HG03025 (cell line): ENCODE measurements around the gene MXRA8.
"Not testable (repeated sequence)": the region's sequence is repeated elsewhere in the genome, so short reads cannot be mapped to it uniquely, and the experiment has no call there.

Source experiments
- ATAC-seq: cut with Tn5 transposase; IDR thresholded peaks from one replicate; pipeline ENCODE4 v1.9.1; 2021; ENCODE audit warnings: mild to moderate bottlenecking, moderate library complexity; ENCODE audit not compliant: unreplicated experiment, low FRiP score

MXRA8 gene

DNA sequence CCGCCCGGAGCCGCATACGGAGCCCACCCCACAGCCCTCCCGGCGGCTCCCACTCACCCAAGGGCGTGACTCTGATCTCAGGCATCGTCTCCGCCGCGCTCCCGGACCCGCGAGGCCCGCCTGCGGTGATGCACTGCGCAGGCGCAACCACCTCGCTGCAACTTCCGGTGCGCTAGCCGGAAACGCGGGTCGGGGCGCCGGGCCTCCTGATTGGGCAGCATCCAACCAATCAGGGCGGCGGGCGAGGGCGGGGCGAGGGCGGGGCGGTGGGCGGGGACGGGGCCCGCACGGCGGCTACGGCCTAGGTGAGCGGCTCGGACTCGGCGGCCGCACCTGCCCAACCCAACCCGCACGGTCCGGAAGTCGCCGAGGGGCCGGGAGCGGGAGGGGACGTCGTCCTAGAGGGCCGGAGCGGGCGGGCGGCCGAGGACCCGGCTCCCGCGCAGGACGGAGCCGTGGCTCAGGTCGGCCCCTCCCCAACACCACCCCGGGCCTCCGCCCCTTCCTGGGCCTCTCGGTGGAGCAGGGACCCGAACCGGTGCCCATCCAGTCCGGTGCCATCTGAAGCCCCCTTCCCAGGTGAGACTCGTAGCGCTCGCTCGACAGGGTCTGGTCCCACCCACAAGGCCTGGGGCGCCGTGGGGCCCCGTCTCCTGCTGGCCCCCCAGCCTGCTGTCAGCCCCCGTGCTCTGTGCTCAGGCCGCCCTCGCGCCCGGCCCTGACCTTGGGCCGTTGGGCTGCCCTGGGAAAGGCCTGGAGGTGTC lies 33.6 kb downstream of the MXRA8 start, which contains the start of the genes CPTP and INTS11:
CPTP (plus strand) TSS at position 279 of the 764 bp plus-strand sequence. CDS start 2,109 bp downstream, outside the sequence.
INTS11 (minus strand) TSS at position 137 of the 764 bp plus-strand sequence; CDS start at position 85, 52 bp downstream.
- peak; percentile 48 for ATAC-seq

DNA sequence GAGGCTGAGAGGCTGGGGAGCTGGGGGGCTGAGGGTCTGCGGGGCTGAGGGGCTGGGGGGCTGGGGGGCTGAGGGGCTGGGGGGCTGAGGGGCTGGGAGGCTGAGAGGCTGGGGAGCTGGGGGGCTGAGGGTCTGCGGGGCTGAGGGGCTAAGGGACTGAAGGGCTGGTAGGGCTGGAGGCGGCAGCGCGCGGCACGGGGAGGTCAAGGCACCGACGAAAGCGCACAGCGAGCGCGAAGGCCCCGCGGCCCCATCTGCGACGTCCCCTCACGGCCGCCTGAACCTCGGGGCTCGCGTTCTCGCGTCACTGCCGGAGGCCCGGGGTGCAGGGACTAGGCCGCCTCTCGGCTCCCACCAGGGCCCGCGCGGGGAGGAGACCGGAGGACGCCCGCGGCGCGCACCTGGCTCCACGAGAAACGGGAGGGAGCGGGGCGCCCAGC lies 34.3 kb downstream of the MXRA8 start:
- ATAC-seq, result peak; percentile 12

DNA sequence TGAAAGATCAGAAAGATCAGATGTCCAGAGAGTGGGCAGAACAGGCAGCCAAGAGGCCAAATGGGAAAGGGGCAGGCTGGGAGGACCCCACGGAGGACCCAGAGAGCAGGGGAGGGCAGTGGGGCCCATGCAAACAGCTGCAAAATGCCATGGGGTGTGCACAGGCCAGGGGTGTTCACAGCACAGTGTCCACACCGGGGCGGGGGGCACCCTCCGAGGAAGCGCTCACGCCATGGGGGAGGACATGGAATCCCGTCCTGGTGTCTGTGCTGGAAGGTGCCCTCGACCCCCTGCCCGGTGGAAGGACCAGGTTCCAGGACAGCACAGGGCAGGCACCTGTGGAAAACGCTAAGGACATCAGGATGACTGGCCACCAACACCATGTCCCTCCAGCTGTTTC lies 35.4 kb downstream of the MXRA8 start:
- ATAC-seq, result no peak

DNA sequence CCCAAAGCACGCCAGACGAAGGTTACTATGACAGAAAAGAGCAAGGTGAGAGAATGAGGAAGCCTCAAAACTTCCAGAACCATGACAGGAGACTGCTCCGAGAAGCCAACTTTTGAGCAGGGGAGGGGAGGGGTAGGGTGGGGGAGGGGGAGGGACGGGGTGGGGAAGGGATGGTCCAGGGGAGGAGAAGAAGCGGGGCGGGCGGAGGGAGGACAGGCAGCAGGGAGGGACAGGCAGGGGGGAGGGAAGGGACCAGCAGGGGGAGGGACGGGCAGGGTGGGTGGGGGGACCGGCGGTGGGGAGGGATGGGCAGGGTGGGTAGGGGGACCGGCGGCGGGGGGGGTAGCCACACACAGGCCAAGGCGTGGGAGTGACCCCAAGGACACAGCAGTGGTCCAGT lies 35.9 kb downstream of the MXRA8 start:
- no peak for ATAC-seq

DNA sequence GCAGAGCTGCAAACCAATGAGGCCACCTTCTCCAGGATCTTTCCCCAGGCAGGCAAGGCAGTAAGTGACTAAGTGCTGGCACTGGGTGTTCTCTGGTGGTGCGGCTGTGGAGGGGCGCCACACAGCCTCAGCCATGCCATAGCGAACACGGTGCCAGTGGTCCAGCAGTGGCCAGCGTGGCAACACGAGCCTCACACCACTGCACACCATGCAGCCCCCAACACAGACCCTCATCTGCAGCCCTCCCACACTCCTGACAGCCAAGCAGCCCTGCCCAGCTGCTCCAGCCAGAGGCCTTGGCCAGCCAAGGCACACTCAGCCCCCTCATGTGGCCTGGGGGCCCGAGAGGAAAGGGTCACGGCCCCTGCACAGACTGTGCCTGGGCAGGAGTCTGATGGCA lies 36.9 kb downstream of the MXRA8 start:
- ATAC-seq, result no peak

DNA sequence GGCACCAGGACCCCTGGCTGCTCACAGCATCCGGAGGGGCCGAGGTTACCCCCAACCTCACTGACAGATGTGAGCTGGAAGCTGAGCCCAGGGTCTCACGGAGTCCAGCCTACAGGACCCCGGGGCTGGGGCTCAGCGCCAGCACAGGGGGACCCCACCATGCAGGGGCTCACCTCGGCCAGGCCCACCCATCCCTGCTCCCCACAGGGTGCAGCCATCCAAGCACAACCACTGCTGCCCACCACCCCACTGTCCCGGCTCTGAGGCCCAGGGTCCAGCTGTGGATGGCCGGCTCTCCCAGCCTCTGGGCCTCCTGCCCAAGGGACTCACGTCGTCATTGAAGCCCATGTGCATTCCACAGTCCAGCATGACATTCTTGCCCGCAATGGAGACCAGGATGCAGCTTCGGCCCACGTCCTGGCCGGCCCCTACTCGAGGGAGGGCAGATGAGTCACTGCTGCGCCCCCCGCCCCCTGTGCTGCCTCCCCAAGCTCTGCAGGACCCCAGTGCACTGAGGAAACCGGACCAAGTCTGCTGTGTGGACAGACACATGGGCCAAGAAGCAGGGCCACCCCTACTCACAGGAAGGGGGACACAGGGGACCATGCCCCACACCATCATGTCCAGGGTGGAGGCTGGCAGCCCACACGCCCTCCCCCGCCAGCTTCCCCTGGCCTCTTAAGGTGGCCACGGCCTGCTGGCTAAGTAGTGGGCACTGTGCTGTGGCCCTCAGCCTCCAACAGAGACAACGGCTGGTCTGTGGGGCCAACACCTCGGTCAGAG lies 37.5 kb downstream of the MXRA8 start:
- no peak for ATAC-seq

DNA sequence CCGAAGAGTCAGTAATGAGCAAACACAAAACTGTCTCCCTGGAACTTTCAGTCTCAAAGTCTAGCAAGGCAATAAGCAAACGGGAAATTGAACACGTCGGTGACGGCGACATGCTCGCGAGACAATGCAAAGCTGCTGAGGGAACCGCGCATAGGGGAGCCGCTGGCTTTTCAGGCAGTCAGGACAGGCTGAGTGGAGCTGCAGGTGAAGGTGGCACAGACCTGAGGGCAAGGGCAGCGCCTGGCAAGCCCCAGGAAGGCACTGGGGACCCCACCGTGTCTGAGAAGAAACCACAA lies 38.8 kb downstream of the MXRA8 start:
- no peak for ATAC-seq

DNA sequence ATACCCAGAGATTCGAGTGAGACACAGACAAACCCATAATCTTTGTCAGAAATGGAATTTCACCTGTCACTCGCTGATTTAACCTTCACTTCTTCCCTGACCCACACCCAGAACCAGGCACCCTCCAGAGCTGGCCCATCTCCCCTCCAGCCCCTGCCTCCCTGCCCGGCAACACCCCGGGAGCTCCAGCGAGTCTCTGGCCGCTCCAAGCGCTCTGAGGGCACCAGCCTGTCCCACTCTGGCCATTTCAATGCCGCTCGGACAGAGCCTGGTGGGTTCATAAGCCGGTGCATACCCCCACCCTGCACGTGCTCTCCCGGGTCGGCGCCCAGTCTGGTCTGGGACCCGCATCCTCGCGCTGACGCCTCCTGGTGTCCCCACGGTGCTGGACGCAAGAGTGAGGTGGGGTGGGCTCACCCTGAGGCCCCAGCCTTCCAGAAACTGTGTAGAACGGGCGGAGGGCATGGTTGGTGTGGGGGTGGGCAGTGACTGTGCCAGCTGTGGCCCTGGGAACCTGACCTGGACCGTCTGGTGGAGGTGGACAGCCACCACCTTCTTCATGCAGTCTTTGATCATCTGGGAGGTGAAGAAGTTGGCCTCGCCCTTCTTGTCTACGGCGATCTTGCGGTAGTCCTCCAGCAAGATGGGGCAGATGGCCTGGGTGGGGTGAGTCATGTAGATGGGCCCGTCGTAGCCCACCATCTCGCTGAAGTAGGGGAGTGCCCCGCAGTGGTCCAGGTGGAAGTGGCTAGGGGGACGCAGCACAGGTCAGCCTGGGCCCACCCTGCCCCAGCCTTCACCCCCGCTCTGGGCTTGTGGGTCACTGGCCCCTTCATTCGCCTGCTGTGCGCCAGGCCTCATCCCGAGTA lies 39.3 kb downstream of the MXRA8 start:
- no peak for ATAC-seq

DNA sequence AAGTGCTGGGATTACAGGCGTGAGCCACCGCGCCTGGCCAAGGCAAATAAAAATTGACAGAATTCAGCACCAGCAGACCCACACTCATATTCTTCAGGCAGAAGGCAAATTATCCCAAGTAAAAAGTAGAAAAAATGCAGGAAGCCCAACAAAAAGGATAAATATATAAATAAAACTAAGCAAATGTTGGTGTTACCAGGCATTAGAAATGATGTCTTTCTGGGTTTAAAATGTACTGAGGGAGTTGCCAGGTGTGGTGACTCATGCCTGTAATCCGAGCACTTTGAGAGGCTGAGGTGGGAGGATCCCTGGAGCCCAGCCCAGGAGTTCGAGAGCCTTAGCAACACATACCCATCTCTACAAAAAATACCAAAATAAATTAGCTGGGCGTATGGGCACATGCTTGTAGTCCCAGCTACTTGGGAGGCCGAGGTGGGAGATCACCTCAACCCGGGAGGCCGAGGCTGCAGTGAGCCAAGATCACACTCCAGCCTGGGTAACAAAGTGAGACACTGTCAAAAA lies 40.2 kb downstream of the MXRA8 start:
- ATAC-seq, result no peak

DNA sequence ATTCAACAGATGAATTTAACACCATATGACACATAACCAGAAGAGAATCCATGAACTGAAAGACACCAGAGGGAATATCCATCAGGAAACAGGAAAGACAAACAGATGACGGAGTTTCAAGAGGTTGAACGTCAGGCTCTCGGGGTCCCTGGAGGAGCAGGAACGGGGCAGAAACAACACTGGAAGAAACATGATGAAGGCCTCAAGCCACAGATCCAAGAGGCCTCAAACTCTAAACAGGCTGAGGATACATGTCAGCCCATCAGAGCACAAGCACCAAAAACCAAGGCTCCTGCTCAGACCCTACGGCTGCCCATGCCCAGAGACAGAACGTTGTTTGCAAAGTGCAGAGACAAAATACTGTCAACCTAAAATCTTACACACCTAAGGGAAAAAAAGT lies 40.9 kb downstream of the MXRA8 start:
- no peak for ATAC-seq

DNA sequence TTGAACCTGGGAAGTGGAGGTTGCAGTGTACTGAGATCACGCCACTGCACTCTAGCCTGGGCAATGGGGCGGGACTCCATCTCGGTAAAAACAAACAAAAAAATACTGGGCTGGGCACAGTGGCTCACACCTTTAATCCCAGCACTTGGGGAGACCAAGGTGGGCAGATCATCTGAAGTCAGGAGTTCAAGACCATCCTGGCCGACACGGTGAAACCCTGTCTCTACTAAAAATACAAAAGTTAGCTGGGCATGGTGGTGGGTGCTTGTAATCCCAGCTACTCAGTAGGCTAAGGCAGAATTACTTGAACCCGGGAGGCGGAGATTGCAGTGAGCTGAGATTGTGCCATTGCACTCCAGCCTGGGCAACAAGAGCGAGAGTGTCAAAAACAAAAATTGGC lies 42.2 kb downstream of the MXRA8 start:
- not testable (repeated sequence) for ATAC-seq

DNA sequence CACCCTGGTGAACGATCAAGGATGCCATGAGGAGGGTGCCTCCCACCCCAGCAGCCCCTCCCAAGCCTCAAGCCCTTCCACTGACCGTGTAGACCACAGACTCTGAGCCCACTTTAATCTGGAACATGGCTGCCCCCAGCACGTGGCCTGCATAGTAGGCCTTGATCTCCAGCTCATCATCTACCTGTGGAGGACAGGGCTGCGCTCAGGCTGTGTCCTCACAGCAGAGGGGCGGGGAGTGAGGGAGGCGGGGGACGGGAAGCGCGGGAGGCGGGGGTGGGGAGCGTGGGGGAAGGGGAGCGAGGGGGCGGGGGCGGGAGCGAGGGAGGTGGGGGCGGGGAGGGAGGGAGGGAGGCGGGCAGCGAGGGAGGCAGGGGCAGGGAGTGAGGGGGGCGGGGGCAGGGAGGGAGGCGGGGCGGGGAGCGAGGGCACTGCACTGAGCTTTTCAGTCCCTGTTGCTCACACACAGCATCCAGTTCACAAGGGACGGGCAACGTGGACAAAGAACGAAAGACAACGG lies 42.9 kb downstream of the MXRA8 start:
- ATAC-seq, result no peak

DNA sequence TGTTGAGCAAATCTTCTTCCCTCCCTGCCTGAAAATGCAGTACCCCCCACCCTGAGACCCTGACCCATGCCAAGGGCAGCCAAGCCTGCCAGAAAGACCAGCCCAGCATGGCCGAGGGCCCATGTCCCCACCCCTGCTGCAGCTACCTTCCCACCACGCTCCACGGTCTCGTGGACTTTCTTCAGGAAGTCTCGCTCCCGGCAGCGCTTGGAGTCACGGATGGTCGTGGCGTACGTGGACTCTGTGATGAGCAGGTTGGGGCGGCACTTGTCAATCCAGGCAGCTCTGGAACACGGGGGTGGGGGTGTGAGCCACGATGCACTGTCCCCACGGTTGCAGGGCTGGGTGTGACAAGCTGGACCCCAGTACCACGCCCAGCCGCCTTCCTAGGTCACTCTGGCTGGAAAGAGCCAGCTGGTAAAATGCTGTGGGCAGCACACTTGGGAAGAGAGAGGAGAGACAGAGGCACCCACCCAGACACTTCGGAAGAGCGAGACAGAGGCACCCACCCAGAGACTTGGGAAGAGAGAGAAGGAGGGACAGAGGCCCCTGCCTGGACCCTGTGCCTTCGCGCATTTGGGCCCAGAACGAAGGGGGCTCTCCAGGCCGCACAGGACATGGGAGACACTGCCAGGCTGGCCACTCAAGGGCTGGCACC lies 43.5 kb downstream of the MXRA8 start:
- ATAC-seq, result no peak

DNA sequence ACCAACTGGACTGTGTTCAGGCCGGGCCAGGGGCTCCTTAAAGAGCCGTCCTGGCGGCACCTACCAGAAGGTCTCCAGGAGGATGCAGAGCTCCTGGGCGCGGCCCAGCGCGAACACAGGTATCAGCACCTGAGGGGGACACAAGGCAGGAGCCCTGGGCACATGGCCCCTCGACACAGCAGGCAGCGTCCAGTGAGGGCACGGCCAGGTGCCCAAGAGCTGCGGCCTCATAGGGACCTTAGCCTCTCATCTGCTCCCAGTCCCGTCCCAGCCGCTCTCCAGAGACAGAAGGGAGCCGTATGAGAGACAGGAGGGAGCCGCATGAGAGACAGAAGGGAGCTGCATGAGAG lies 44.1 kb downstream of the MXRA8 start:
- no peak for ATAC-seq

DNA sequence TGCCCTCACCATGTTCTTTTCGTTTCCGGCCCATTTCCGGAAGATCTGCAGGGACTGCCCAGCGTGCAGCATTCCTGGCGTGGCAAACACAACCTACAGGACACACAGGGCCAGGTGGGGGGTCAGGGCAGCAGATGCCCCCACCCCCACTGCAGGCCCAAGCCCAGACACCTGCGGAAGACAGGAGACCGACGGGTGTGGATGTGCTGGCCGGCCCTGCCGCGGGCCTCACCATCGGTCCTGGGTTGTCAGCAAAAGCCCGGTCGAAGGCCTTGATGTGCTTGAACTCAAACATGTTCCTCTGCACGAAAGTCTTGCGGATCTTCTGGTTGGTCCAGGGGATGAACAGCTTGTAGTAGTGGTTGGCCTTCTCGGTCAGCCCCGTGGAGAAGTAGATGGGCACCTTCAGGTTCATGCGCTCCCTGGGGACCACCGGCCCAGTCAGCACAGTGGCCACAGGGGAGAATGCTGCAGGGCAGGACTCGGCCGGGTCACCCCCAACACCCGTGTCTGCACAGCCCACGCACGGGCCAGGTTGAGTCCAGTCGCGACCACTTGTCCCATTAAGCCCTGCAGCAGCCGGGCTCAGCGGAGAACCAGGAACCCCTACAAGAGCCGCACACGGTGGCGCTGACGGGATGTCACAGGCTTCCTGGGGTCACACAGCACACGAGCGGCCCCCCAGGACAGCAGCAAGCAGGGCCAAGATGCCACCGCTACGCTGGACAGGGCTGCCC lies 44.7 kb downstream of the MXRA8 start:
- no peak for ATAC-seq

DNA sequence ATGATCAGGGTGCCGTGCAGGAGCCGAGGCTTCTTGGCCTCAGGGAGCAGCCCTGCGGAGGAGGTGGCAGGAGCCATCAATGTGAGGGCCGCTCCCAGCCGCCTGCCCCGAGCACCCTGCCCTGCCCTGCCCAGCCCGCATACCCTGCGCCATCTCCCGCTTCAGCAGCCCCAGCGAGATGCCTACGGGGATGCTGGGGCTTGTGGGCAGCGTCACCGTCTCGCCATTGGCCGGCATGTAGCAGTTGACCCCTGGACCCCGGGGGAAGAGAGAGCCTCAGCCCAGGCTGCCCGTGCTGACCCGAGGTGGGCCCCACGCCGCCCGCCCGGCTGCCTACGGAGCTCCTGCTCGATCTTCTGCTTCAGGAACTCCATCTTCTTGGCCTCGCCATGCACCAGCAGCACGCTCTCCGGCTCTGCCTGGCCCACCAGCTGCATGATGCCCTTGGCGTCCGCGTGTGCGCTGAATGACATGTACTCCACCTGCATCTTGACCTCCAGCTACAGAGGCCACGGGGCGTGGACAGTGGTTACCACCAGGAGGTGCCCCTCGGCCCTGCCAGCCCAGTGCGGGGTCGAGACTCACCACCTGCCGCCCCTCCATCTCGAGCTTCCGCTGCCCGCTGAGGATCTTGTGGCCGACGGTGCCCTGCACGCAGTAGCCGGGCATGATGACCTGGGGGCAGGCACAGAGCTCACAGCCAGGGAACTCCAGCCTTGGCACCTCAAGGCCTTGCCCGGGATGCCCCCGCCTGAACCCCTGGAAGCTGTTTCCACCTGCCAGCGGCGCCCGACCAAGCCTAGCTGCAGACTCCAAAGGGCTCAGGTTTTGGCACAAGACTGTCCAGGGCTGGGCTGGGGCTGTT lies 45.7 kb downstream of the MXRA8 start:
- no peak for ATAC-seq

DNA sequence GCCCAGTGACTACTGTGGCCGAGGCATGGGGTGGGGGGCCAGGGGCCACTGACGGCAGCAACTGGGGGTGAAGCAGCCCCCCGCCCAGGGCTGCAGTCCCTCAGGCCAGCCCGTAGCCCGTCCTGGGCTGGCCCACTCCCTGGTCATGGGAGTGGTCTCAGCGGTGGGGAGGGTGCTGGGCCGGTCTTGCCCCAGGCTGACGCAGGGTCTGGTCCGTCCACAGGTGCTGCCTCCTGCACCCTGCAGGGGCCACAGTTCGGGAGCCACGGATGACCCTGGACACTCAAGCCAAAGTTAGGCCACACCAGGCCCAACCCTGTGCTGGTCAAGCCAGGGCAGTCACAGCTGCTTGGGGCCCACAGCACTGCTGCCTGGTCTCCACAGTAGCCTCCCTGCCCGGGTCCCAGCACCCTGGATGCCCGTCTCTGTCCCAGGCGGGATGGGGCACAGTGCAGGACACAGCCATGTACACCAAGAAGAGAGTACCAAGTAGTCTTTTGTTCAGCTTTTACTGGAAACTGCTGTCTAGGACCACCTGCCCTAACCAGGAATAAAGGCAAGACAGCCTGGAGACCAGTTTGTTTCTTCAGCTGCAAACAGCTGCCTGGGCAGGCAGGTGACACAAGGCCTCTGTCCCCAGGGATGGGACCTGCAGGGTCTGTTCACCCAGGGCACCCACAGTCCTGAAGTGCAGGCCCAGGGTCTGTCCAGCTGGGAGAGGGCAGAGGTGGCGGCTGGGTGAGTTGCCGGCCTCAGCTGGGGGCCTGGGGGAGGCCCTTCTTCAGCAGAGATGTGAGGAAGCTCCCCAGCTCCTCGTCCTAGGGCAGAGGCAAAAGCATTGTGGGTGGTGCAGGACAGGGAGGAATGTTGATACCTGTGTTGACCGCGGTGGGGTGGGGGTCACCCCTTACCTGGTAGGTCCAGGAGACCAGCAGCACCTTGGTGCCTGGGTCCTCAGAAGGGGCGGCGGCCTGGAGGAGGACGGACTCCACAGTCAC lies 46.9 kb downstream of the MXRA8 start:
- ATAC-seq, result no peak
